ENCODE data around the gene VAC14.
A peak's percentile ranks its signal among the peaks of the same experiment; 100 is the strongest.
"Not testable (repeated sequence)": the region's sequence is repeated elsewhere in the genome, so short reads cannot be mapped to it uniquely, and the experiment has no call there.

The VAC14 gene

DNA sequence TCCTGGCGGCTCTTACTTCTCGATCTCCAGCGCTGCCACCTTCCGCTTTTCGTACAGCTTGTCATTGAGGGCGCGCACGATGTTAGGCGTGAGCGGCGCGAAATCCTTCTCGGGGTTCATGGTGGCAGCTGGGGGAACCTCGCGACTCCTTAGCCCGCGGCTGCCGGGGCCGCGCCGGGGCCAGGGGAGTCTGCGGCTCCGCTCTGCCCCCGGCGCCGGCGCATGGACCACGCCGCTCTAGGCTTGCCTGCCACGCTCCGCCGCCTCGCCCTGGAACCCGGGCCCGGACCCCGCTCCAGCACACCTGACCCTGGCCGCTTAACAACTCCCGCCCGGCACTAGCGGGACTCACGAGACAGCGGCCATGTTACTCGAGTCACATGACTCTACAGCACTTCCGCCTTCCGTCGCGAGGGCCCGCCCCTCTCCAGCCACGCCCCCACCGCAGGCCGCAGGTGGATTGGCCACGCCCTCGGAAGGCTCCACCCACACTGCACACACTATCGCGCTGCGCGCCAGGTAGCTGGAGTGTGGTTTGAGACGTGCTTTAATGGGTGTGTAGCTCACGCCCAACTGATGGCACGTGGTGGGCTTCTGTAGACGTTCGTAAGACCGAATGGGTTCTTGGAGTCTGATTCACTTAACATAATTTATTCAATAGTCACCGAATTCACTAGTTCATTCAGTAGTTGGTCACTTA, at the start of gene VAC14:
TSS of gene VAC14 (minus strand) at position 378 of the 700 bp plus-strand sequence. CDS start at position 120, 258 bp downstream.
- peak; percentile 28 to 94 (median 81) for DNase-seq

DNA sequence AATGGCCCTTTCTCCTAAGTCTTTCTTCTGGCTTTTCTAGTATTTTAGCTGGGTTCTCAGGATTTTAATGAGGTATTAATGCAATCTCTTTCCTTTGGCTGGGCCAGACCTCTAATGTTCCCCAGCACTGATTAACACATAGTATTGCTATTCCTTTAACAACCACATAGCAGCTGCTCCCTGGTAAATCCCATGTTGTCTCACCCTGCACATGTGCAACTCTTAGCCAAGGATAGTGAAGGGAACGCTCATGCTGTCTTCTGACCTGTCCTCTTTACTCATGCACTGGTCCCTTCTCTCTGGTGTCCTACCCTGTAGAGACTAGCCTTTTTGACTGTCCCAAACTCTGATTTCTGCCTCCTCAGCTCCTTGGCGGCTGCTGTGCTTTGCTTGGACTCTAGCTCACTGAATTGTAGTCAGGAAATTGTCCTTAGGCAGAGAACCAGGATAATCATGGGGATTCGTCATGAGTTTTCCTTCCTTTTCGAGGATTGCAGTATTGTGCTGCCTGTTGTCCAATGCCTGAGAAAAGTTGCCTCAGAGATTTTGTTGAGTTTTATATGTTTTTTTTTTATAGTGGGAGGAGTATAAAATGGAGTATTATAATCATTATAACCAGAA, 22.6 kb upstream of the VAC14 start:
- not testable (repeated sequence) for DNase-seq

GRCh38 chr16:70822734-70823133, 21.8 kb upstream of the VAC14 start:
- not testable (repeated sequence) for DNase-seq

GRCh38 chr16:70818088-70818487, 17.1 kb upstream of the VAC14 start:
- not testable (repeated sequence) for DNase-seq

GRCh38 chr16:70809392-70810060, 8.6 kb upstream of the VAC14 start:
- peak in 3 of 56 donors; percentile 2 to 28 (median 4) for DNase-seq

GRCh38 chr16:70808371-70808770, 7.4 kb upstream of the VAC14 start:
- DNase-seq: no peak

- DNase-seq: peak in 1 of 56 donors; percentile 4
Measured at GRCh38 chr16:70805787-70806186, 4.8 kb upstream of the VAC14 start.

DNA sequence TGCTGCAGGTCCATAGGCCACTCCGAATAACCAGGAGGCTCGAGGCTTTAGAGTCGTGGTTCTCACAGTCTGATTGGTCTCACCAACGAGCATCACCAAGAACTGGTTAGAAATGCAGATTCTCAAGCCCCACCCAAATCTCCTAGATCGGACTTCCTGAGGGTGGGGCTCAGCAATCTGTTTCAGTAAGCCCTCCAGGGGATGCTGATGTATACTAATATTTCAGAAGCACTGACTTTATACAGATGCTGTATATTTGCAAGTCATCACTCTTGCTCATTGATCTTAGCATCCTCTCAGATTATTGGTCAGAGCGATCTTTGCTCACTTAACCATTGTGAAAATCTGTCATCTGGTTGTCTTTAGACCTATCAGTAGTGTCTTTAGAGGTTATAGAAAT, 4.4 kb upstream of the VAC14 start:
- DNase-seq: no peak

- DNase-seq: no peak
Measured at GRCh38 chr16:70804734-70805169, 3.8 kb upstream of the VAC14 start.

- no peak for DNase-seq
Measured at GRCh38 chr16:70804153-70804733, 3.3 kb upstream of the VAC14 start.

DNA sequence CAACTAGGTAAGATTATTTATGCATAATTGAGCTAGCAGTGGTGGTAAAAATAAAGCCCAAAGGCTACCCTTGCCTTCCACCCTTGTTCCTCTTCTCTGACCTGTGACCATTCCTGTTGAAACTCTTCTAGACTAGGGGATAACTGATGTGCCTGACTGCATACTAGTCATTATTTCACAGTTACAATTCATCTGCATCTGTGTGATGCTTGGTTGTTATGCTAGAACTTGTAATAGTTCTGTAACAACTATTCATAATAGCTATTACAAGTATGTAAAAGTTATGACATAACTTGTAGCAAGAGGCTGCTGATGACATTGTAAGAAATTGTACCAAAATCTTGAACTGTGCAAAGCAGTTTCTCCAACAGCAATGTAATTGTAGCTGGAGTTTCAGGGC, 2.4 kb upstream of the VAC14 start:
- no peak for DNase-seq

DNA sequence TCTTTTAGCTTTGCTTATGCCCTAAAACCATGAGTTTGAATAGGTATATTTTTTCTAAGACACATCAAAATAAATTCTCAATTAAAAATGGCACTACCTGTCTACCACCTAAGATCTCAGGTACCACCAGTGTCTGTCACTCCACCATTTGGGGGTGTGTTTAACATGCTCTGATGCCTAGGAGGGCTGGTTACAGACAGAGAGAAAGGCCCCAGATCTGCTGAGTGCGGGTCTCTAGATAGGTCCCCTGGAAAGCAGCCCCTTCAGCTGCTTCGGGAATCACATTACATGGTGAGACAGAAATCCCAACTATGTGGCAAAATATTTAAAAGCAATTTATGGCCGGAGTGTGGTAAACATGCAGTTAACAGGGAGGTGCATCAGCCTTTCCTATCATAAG, 653 bp upstream of the VAC14 start:
- DNase-seq: no peak

GRCh38 chr16:70800311-70800710, 647 bp downstream of the VAC14 start:
- DNase-seq: peak in 1 of 56 donors; percentile 18

- no peak for DNase-seq
Measured at GRCh38 chr16:70796301-70796700, 4.7 kb downstream of the VAC14 start.

- DNase-seq: no peak
Measured at GRCh38 chr16:70795296-70795912, 5.6 kb downstream of the VAC14 start.

- no peak for DNase-seq
Measured at GRCh38 chr16:70793851-70794502, 7.0 kb downstream of the VAC14 start.

GRCh38 chr16:70790815-70791214, 10.1 kb downstream of the VAC14 start:
- DNase-seq: no peak

- DNase-seq: no peak
Measured at GRCh38 chr16:70789595-70790447, 11.1 kb downstream of the VAC14 start.

DNA sequence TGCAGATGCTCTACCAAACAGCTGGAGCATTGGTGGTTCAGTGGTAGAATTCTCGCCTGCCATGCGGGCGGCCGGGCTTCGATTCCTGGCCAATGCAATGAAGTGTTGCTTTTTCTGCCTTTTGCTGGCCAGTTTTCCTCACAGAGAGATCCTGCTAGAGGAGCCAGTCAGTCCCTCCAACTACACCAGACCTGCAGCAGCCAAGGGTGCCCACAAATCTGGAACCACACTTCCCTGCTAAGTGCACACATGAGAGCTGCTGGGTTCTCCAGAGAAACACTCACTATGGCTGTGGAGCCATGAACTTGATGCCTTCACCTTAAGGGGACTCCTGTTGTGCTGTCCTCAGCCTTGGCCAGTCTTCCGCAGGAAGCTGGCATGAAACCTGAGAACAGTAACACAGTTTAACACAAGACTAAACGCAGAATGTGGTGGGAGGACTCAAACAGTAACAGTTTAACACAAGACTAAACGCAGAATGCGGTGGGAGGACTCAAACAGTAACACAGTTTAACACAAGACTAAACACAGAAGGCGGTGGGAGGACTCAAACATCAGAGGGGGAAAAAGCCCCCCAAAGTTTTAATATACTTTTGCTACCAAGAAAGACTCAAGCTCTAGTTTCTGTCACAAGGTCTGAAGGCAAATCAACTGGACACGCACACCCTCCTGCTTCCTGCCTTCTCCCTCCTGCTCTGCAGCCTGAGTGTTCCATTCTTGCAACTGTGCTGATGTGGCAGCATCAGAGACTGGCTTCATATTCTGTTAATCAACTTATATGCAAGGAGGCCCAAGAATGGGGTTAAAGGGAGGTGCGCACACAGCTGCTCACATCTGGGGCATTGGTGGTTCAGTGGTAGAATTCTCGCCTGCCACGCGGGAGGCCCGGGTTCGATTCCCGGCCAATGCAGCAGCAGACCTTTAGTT, 12.0 kb downstream of the VAC14 start:
- peak in 1 of 56 donors; percentile 4 for DNase-seq

Measured in nucleus accumbens (tissue), 56 donors.